HG03521 (cell line): ENCODE measurements around the gene ADAM10.

ENCODE experiments used
- ATAC-seq: cut with Tn5 transposase; IDR thresholded peaks from one replicate; pipeline ENCODE4 v1.9.1; 2021; ENCODE audit warnings: mild to moderate bottlenecking, moderate library complexity; ENCODE audit not compliant: unreplicated experiment

The ADAM10 gene

GRCh38 chr15:58684036-58684710, 65.3 kb downstream of the ADAM10 start:
- ATAC-seq, result no peak

- no peak for ATAC-seq
Measured at GRCh38 chr15:58682234-58682633, 67.3 kb downstream of the ADAM10 start.

- ATAC-seq, result no peak
Measured at GRCh38 chr15:58678683-58679082, 70.8 kb downstream of the ADAM10 start.

- no peak for ATAC-seq
Measured at GRCh38 chr15:58677426-58677825, 72.1 kb downstream of the ADAM10 start.

- ATAC-seq, result no peak
Measured at GRCh38 chr15:58676766-58677165, 72.7 kb downstream of the ADAM10 start.

GRCh38 chr15:58671186-58671585, 78.3 kb downstream of the ADAM10 start:
- no peak for ATAC-seq

GRCh38 chr15:58669108-58669507, 80.4 kb downstream of the ADAM10 start:
- ATAC-seq, result no peak

GRCh38 chr15:58666957-58667356, 82.5 kb downstream of the ADAM10 start:
- no peak for ATAC-seq

- no peak for ATAC-seq
Measured at GRCh38 chr15:58665672-58666071, 83.8 kb downstream of the ADAM10 start.

- ATAC-seq, result no peak
Measured at GRCh38 chr15:58650102-58650501, 99.4 kb downstream of the ADAM10 start.

GRCh38 chr15:58649175-58649574, 100.3 kb downstream of the ADAM10 start:
- no peak for ATAC-seq

GRCh38 chr15:58643996-58644395, 105.5 kb downstream of the ADAM10 start:
- no peak for ATAC-seq

- no peak for ATAC-seq
Measured at GRCh38 chr15:58641660-58642059, 107.8 kb downstream of the ADAM10 start.

- ATAC-seq, result no peak
Measured at GRCh38 chr15:58639992-58640391, 109.5 kb downstream of the ADAM10 start.

- no peak for ATAC-seq
Measured at GRCh38 chr15:58639002-58639756, 110.3 kb downstream of the ADAM10 start.

- no peak for ATAC-seq
Measured at GRCh38 chr15:58632789-58633188, 116.7 kb downstream of the ADAM10 start.

GRCh38 chr15:58631319-58631718, 118.2 kb downstream of the ADAM10 start:
- no peak for ATAC-seq

GRCh38 chr15:58629625-58630024, 119.9 kb downstream of the ADAM10 start:
- ATAC-seq, result no peak

- no peak for ATAC-seq
Measured at GRCh38 chr15:58628206-58628947, 121.1 kb downstream of the ADAM10 start.

GRCh38 chr15:58627701-58628100, 121.8 kb downstream of the ADAM10 start:
- no peak for ATAC-seq

GRCh38 chr15:58627046-58627445, 122.5 kb downstream of the ADAM10 start:
- no peak for ATAC-seq

GRCh38 chr15:58626378-58626777, 123.1 kb downstream of the ADAM10 start:
- no peak for ATAC-seq
